H9 (cell line): ENCODE results near the gene CHRDL1. TPM values are rescaled to one million over a fixed set of nuclear protein-coding genes. Genes with fewer than 3 reads are reported as not detected.
A peak's percentile ranks its signal among the peaks of the same experiment; 100 is the strongest.

Experiments used
- DNase-seq: peaks from one replicate; pipeline ENCODE4 v3.0.0-alpha.2; 2017
- H2AFZ ChIP-seq: one replicate; pipeline ENCODE4 v1.6.1; 2013; ENCODE audit warnings: mild to moderate bottlenecking, low read length, control low read depth, moderate library complexity
- H2AK5ac ChIP-seq: 2 replicates; pipeline ENCODE4 v1.6.1; 2013; ENCODE audit warnings: low read length, control low read depth, mixed read lengths; ENCODE audit not compliant: insufficient read length
- H2BK120ac ChIP-seq: one replicate; pipeline ENCODE4 v1.6.1; 2013; ENCODE audit warnings: low read depth, mild to moderate bottlenecking, low read length, control low read depth, inconsistent platforms; ENCODE audit not compliant: poor library complexity, severe bottlenecking
- H2BK12ac ChIP-seq: 2 replicates; pipeline ENCODE4 v1.6.1; 2013; ENCODE audit warnings: low read length, control low read depth, mixed read lengths, low read depth; ENCODE audit not compliant: insufficient read length
- H2BK15ac ChIP-seq: 2 replicates; pipeline ENCODE4 v1.6.1; 2013; ENCODE audit warnings: low read depth, low read length, control low read depth
- H2BK20ac ChIP-seq: one replicate; pipeline ENCODE4 v1.6.1; 2013; ENCODE audit warnings: low read depth, mild to moderate bottlenecking, low read length, control low read depth, inconsistent platforms; ENCODE audit not compliant: poor library complexity, severe bottlenecking
- H2BK5ac ChIP-seq: 2 replicates; pipeline ENCODE4 v1.6.1; 2013; ENCODE audit warnings: low read length, control low read depth, mixed read lengths; ENCODE audit not compliant: insufficient read length
- H3K14ac ChIP-seq: 2 replicates; pipeline ENCODE4 v1.6.1; 2013; ENCODE audit warnings: low read length, control low read depth; ENCODE audit not compliant: insufficient read depth
- H3K18ac ChIP-seq: 2 replicates; pipeline ENCODE4 v1.6.1; 2013; ENCODE audit warnings: low read depth, mild to moderate bottlenecking, mixed read lengths, low read length, control low read depth; ENCODE audit not compliant: insufficient read length
- H3K23ac ChIP-seq: 2 replicates; pipeline ENCODE4 v1.6.1; 2013; ENCODE audit warnings: low read length, control low read depth, mixed read lengths, low read depth; ENCODE audit not compliant: insufficient read length
- H3K23me2 ChIP-seq: 2 replicates; pipeline ENCODE4 v1.6.1; 2013; ENCODE audit warnings: low read depth, mild to moderate bottlenecking, mixed read lengths, low read length, control low read depth; ENCODE audit not compliant: insufficient read length, poor library complexity, severe bottlenecking
- H3K27ac ChIP-seq: 2 replicates; pipeline ENCODE4 v1.5.1; 2013; ENCODE audit warnings: low read length, control low read depth, mixed read lengths, low read depth; ENCODE audit not compliant: insufficient read length
- H3K27me3 ChIP-seq: 2 replicates; pipeline ENCODE4 v1.6.1; 2013; ENCODE audit warnings: low read length, control low read depth, inconsistent platforms; ENCODE audit not compliant: insufficient read depth
- H3K4ac ChIP-seq: 2 replicates; pipeline ENCODE4 v1.6.1; 2013; ENCODE audit warnings: low read depth, mild to moderate bottlenecking, control low read depth, inconsistent platforms, low read length, moderate library complexity
- H3K4me1 ChIP-seq: 2 replicates; pipeline ENCODE4 v1.6.1; 2013; ENCODE audit warnings: low read length, control low read depth, inconsistent platforms; ENCODE audit not compliant: insufficient read depth
- H3K4me2 ChIP-seq: 2 replicates; pipeline ENCODE4 v1.6.1; 2013; ENCODE audit warnings: low read length, control low read depth, mixed read lengths; ENCODE audit not compliant: insufficient read length, insufficient read depth
- H3K56ac ChIP-seq: 2 replicates; pipeline ENCODE4 v1.6.1; 2013; ENCODE audit warnings: low read depth, mild to moderate bottlenecking, mixed read lengths, low read length, control low read depth; ENCODE audit not compliant: insufficient read length
- H3K79me1 ChIP-seq: 2 replicates; pipeline ENCODE4 v1.6.1; 2013; ENCODE audit warnings: low read depth, mild to moderate bottlenecking, moderate library complexity, low read length, control low read depth, inconsistent platforms; ENCODE audit not compliant: insufficient read depth, poor library complexity, severe bottlenecking
- H3K79me2 ChIP-seq: 2 replicates; pipeline ENCODE4 v1.6.1; 2013; ENCODE audit warnings: low read length, control low read depth, inconsistent platforms; ENCODE audit not compliant: insufficient read depth
- H3K9ac ChIP-seq: 2 replicates; pipeline ENCODE4 v1.6.1; 2013; ENCODE audit warnings: low read length, control low read depth, mixed read lengths; ENCODE audit not compliant: insufficient read length; ENCODE audit errors: extremely low read depth
- H3K9me3 ChIP-seq: one replicate; pipeline ENCODE4 v1.6.1; 2013; ENCODE audit warnings: low read depth, low read length, inconsistent platforms; ENCODE audit not compliant: control insufficient read depth
- H3T11ph ChIP-seq: one replicate; pipeline ENCODE4 v1.6.1; 2013; ENCODE audit warnings: mild to moderate bottlenecking, low read length, control low read depth, inconsistent platforms
- H4K20me1 ChIP-seq: one replicate; pipeline ENCODE4 v1.6.1; 2013; ENCODE audit not compliant: control insufficient read depth, insufficient read length, insufficient read depth
- H4K5ac ChIP-seq: 2 replicates; pipeline ENCODE4 v1.6.1; 2013; ENCODE audit warnings: low read depth, mild to moderate bottlenecking, mixed read lengths, low read length, control low read depth; ENCODE audit not compliant: insufficient read length
- H4K8ac ChIP-seq: replicated peaks from 2 replicates; pipeline ENCODE4 v1.6.1; 2013; ENCODE audit warnings: low read length, control low read depth, mixed read lengths, low read depth; ENCODE audit not compliant: insufficient read length
- H4K91ac ChIP-seq: 2 replicates; pipeline ENCODE4 v1.6.1; 2013; ENCODE audit warnings: low read depth, mild to moderate bottlenecking, moderate library complexity, mixed read lengths, low read length, control low read depth; ENCODE audit not compliant: insufficient read length
- H3K27ac Mint-ChIP-seq, 3 experiments: 2 replicates in 2 of 3; 3 replicates in 1 of 3; pipeline ENCODE4 v1.8.0; 2020 to 2021; ENCODE audit warnings: mixed read lengths in 3 of 3, mild to moderate bottlenecking in 1 of 3, moderate library complexity in 1 of 3
- H3K27me3 Mint-ChIP-seq: 2 replicates; pipeline ENCODE4 v1.8.0; 2021; ENCODE audit warnings: low read depth, mild to moderate bottlenecking, moderate library complexity, mixed read lengths
- H3K36me3 Mint-ChIP-seq, 3 experiments: 2 replicates in 2 of 3; 3 replicates in 1 of 3; pipeline ENCODE4 v1.8.0; 2020 to 2021; ENCODE audit warnings: low read depth in 3 of 3, mixed read lengths in 3 of 3; ENCODE audit not compliant: insufficient read depth in 1 of 3
- H3K4me1 Mint-ChIP-seq, 2 experiments: 2 replicates each; pipeline ENCODE4 v1.8.0; 2020; ENCODE audit warnings: mixed read lengths in 2 of 2
- H3K4me3 Mint-ChIP-seq, 2 experiments: 2 replicates in 1 of 2; 3 replicates in 1 of 2; pipeline ENCODE4 v1.8.0; 2020 to 2021; ENCODE audit warnings: mild to moderate bottlenecking in 2 of 2, mixed read lengths in 2 of 2, moderate library complexity in 1 of 2
- H3K9me3 Mint-ChIP-seq, 2 experiments: 2 replicates in 1 of 2; 3 replicates in 1 of 2; pipeline ENCODE4 v1.8.0; 2020; ENCODE audit warnings: mild to moderate bottlenecking in 2 of 2, mixed read lengths in 2 of 2, moderate library complexity in 1 of 2
- CTCF ChIP-seq: fragments of 200-600 bp; sonication (generic); conservative IDR thresholded peaks from 3 replicates; pipeline ENCODE4 v1.8.0; 2021; ENCODE audit warnings: antibody characterized with exemption, mild to moderate bottlenecking
- WGBS: extraction: QIAGEN DNeasy Blood & Tissue Kit; methylation state at CpG from one replicate; pipeline ENCODE4 v1.1.7; 2013; ENCODE audit warnings: missing lambda C conversion rate, low lambda C conversion rate, mixed read lengths; ENCODE audit not compliant: insufficient read length; ENCODE audit errors: extremely low coverage; 5-methylcytosine and 5-hydroxymethylcytosine counted together
- total RNA-seq: library from RNA; stranded (reverse); gene quantifications from 2 replicates; pipeline ENCODE4 v1.2.1, GENCODE V29; 2021

The CHRDL1 gene
- total RNA-seq, 1 experiment from 2014 or later = 11.8 TPM

GRCh38 chrX:110745288-110745687, 50.3 kb downstream of the CHRDL1 start:
- Mint-ChIP-seq H3K27ac (no peak overlapping the region), H3K27me3 (no peaks in the 10 kb centered on the region), H3K4me3 (no peak overlapping the region), H3K4me1 (peaks cover 19% of the 10 kb centered on the region in 2 experiments), H3K9me3 (no peaks in the 10 kb centered on the region), H3K36me3 (no peaks in the 10 kb centered on the region)
- no peak overlapping the region for H2AK5ac ChIP-seq
- no peak overlapping the region for H3K14ac ChIP-seq
- H3K4me1 ChIP-seq = peaks cover 2% of the 10 kb centered on the region; the same call in 1 of the 2 replicates
- H2BK12ac ChIP-seq = no peak overlapping the region
- no peak overlapping the region for H3T11ph ChIP-seq
- H3K79me1 ChIP-seq = no peaks in the 10 kb centered on the region
- H3K23me2 ChIP-seq = no peaks in the 10 kb centered on the region
- no peaks in the 10 kb centered on the region for H3K27me3 ChIP-seq
- H2BK15ac ChIP-seq = no peak overlapping the region
- H3K23ac ChIP-seq = no peak overlapping the region
- H2BK120ac ChIP-seq = no peak overlapping the region
- TF ChIP-seq CTCF = no peak
- no peak overlapping the region for H2BK5ac ChIP-seq
- no peaks in the 10 kb centered on the region for H3K79me2 ChIP-seq
- H3K4ac ChIP-seq = no peak overlapping the region
- no peak overlapping the region for H3K4me2 ChIP-seq
- peak overlapping the region; percentile 11 for H3K18ac ChIP-seq
- no peak overlapping the region for H3K27ac ChIP-seq
- no CpG with 5 or more reads among the region's 2 CpGs for WGBS
- no peaks in the 10 kb centered on the region for H4K20me1 ChIP-seq
- no peak overlapping the region for H4K5ac ChIP-seq
- no peak overlapping the region for H4K91ac ChIP-seq
- no peak overlapping the region for H3K9ac ChIP-seq
- H2AFZ ChIP-seq = no peak overlapping the region
- no peak overlapping the region for H4K8ac ChIP-seq
- H3K56ac ChIP-seq = no peak overlapping the region
- H2BK20ac ChIP-seq = no peak overlapping the region
- DNase-seq = no peak
- H3K9me3 ChIP-seq = no peaks in the 10 kb centered on the region
